Fibroblast of upper back skin (primary cell): ENCODE data around the gene SH3BP4.
"Not testable (repeated sequence)": the region's sequence is repeated elsewhere in the genome, so short reads cannot be mapped to it uniquely, and the experiment has no call there.

ENCODE experiments used
- DNase-seq: peaks from one replicate; pipeline ENCODE4 v3.0.0-alpha.2; 2013

Gene SH3BP4

DNA sequence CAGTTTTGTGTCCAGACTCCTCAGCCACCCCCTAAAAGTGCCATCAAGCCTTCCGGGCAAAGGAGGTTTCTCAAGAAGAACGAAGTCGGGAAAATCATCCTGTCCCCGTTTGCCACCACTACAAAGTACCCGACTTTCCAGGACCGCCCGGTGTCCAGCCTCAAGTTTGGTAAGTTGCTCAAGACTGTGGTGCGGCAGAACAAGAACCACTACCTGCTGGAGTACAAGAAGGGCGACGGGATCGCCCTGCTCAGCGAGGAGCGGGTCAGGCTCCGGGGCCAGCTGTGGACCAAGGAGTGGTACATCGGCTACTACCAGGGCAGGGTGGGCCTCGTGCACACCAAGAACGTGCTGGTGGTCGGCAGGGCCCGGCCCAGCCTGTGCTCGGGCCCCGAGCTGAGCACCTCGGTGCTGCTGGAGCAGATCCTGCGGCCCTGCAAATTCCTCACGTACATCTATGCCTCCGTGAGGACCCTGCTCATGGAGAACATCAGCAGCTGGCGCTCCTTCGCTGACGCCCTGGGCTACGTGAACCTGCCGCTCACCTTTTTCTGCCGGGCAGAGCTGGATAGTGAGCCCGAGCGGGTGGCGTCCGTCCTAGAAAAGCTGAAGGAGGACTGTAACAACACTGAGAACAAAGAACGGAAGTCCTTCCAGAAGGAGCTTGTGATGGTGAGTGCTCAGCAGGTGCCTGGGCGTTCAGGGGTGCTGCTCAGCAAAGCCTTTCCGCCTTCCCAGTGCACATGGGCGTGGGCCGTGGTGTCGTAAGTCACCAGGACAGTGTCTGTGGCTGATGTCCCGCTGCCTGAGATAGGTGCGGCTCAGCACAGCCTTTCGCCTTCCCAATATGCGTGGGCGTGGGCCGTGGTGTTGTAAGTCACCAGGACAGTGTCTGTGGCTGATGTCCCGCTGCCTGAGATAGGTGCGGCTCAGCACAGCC lies 91.0 kb downstream of the SH3BP4 start:
- no peak for DNase-seq

DNA sequence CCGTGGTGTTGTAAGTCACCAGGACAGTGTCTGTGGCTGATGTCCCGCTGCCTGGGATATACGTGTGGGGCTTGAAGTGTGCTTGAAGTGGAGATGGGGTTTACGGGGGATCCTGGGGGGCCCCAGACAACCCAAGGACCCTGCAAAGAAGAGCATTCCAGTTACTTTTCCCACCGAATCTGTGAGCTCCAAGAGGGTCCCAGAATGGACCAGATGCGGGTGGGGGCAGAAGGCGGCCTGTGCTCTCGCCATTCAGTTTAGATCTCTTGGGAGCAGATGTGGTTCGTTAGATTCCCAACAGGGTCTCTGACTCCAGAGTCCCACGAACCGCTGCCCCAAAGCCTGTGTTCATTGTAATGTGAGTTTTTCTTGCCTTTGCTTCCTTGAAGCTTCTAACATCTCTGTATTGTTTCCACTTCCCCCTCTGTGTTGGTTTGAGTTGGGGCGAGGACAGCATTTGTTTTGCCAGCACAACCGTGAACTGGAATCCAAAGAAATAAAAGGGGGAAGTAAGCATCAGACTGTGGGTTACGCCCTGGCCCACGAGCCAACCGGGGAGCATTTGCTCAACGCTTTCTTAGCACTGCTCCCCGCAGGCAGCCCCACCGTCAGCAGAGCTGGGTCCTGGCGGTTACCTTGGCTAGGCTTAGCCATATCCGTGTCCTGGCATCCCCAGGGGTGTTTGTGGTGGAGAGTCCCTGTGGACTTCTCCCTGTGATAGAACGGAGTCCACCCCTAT lies 92.1 kb downstream of the SH3BP4 start:
- DNase-seq: no peak

DNA sequence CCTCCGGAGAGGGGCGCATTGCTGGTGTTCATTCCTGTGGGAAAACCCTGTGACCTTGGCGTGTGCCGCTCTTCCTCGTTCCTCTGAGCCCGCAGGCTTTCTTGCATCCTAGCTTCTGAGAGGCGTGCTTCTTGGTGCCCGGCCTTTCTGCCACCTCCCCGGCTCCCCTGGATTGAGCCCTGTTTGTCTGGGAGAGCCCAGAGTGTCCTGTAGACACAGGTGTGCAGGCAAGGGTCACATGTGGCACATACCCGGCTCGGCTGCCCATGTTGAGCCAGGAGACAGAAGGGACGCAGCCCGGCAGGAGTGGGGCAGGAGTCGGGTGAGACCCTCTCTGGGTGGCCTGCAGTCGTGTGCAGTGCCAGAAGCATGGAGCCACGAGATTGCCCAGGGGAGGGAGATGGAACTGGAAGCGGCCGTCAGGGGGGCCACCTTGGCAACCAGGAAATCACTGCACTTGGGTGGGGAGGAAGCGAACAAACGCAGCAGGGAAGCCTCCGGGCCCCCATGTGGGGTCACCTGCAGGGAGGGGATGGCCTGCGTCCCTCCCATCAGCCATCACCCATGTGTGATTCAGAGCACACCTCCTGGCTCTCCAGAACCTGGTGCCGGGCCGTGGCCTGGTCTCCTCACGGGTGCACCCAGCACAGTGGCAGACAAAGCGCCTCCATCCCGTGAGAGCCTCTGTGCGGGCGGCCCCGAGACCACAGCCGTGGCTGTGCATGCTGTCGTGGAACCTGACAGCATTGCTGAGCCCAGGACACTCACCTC lies 92.9 kb downstream of the SH3BP4 start:
- DNase-seq: no peak

DNA sequence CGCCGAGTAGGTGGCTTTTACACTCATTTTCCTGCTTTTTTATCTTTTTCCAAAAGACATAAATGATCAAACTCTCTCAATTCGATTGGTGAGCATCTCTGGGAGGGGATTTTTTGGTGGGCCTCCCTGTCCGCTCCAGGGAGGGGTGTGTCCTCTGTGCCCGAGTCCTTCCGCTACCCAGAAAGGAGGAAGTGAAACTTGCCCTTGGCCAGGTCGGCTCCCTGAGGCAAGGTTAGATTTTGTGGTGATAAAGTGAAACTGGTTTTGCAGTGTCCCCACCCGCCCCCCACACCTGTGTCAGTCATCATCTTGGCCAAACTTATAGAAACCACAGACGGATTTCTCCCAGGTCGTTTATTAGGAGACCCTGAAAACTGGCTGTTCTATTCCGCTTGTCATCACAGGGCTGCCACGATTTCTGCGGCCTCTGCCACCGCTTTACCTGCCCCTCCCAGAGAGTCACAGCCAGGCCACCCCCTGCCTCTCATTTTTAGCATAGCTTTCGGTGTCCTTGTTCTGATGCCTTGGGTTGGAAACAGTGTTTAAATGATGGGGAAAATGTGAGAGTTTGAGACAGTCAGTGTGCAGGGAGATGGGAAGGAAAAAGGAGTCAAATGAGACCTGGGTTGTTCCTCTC lies 93.6 kb downstream of the SH3BP4 start:
- DNase-seq: no peak

DNA sequence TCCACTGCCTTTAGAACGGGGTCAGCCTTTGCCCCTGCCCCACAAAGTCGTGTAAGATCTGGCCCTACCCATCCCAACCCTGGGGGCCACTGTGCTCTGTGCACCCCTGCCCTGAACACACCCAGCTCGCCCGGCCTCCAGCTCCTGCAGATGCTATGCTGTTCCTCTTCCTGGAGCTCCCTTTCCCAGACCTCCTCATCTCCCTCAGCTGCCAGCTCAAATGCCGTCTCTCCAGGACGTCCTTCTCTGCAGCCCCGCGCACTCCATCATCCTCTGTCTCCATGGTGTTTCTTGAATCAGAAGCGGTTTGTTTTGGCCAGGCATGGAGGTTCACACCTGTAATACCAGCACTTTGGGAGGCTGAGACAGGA lies 94.1 kb downstream of the SH3BP4 start:
- DNase-seq: no peak

DNA sequence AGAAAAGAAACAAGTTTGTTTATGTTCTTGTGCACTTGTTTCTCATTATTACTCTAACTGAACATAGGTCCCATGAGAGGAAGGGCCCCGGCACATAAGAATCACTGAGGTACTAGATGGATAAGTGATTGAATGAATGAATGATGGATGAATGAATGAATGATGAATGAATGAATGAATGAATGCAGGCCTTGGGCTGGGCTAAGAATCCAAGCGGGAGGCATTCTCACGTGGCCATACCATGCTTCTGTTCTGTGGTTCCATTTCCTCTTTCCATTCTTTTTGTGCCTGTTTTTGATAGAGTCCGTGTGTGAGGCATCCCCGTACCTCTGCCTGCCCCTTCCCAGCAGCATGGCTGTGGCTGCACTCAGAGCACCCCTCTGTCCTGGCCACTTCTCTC lies 94.8 kb downstream of the SH3BP4 start:
- no peak for DNase-seq

DNA sequence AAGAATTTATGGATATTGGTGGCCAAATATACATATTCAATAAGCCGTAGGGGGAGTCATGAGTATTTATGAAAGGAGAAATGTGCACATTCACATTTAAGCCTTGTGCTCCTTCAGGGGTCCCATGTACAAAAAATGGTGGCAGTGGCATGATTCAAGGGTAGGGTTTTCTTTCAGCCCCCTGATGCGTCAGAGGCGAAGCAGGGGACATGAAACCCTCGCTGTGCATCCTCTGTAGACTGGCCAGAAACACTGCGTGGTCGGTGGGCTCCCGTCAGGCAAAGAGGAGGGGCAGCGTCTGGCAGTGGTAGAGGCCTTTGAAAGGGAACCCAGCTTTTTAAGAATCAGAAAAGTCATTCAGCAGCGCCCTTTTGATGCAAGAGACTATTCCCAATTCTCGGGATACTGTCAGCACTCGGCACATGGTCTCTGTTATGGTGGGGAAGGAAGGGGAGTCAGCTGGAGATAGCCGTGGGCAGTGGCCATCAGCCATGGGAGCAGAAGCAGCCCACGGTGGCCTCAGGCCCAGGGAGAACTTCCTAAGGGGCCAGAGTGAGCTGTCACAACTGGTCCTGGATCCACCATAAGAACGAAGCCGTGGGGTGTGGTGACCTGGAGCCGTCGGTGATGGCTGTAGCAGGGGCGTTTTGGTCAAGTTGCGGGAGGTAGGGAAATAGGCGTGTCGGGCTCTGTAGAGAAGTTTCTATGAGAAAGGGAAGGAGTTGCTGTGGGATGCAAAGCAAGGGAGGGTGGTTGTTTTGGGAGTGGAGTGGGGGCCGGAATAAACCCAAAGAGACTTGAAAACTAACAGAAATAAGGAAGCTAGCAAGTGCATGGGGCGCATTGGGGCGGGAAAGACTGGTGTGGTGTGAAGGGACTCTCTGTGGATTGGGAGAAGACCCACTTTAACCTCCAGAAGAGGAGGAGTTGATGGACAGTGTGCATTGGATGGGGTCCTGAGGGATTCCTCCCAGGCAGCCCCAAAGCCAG lies 95.6 kb downstream of the SH3BP4 start:
- no peak for DNase-seq

DNA sequence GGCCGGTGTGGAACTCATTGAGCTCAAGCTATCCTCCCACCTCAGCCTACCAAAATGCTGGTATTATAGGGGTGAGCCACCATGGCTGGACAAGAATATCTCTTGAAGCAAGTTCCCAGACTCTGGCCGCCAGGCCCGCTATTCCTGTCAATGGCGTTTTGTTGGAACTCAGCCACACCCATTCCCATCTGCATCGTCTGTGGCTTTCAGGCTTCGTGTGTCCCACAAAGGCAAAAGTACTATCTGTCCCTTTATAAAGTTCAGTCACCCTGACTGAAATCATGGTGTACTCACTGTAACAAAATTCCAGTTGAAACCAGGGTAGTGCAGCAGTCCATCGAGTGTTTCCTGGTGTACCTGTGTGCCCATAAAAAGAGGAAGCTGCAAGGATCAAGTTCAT lies 96.7 kb downstream of the SH3BP4 start:
- no peak for DNase-seq

DNA sequence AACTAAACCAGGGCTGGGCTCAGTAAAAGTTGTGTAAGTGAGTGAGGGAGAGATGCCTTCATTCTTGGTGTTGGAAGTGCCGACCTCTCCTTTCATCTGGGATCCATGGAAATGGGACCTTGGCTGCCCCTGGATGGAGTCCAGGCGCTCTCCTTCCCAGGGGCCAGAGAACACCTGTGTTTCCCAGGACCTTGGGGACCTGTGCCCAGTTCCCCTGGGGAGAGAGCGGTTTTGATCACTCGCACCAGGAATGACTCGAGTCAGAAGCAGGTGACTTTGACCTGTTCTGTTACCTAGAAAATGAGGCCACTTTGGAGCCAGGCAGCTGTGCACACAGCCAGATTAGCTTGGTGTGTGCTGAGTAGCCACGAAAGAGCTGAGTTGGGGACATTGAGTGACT lies 97.3 kb downstream of the SH3BP4 start:
- no peak for DNase-seq

DNA sequence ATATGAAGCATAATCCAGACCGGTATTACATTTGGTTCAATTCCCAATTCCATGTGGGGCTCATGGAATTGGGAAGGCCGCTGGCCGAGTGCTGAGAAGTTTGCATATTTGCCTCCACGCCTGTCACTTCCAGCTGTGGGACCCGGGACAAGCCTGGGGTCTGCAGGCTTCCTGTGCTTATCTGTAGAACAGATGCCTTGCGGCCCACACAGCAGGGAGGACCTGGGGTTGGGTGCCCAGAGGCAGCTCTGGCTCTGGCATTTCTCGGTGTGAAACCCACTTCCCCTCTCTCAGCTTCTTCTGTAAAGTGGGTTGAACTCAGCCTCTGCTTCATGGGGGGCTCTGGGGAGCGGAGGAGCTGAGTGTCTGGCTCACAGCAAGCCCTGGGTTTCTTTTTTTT lies 97.9 kb downstream of the SH3BP4 start:
- no peak for DNase-seq

DNA sequence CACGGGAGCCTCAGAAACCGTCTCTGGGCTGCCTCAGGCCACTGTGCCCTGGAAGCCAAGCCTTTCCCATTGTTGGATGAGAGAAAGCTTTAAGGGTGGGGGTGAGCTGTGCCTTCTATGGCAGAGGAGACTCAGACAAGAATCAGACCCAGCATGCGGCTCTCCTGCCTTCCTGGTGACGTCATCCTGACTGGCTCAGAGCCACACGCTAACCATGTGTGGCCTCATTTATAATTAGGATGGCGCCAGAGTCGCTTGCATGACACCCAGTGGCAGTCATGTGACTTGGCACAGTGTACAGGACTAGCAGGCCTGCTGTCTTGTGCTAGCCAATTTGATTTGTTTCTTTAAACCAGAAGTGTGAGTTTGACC lies 99.1 kb downstream of the SH3BP4 start:
- DNase-seq: peak; percentile 94

DNA sequence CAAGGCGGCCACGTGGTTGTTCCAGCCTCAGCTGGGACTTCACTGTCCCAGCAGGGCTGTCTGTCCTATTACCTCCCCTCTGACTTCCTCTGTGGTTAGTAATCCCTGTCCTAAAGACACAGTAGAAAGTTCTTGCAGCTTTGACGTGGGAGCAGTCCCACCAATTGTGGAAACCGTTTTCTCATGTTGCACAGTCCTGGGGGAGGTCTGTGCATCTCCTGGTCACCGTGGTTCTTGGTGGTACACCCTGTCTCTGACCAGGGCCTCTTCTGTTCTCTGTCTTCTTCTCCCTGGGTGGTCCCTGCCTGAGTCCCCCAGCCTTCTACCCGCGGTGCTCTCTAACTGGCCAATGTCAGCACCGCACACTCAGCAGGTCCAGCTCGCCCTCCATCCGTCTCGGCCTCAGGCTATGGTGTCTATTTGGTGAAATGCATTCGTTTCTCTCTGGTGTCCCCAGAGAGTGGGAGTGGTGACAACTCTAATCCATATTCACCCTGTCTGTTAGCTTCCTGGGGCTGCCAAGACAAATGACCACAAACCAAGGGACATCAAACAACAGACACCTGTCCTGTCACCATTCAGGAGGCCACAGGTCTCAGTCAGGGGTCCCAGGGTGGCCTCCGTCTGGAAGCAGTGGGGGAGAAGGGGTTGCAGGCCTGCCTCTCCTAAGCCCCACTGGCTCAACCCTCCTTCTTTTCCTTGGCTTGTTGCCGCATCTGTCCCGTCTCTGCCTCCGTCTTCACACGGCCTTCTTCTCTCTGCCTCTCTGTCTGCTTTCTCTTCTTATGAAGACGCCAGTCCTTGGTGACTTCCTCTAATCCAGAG lies 99.8 kb downstream of the SH3BP4 start:
- DNase-seq: peak; percentile 44

DNA sequence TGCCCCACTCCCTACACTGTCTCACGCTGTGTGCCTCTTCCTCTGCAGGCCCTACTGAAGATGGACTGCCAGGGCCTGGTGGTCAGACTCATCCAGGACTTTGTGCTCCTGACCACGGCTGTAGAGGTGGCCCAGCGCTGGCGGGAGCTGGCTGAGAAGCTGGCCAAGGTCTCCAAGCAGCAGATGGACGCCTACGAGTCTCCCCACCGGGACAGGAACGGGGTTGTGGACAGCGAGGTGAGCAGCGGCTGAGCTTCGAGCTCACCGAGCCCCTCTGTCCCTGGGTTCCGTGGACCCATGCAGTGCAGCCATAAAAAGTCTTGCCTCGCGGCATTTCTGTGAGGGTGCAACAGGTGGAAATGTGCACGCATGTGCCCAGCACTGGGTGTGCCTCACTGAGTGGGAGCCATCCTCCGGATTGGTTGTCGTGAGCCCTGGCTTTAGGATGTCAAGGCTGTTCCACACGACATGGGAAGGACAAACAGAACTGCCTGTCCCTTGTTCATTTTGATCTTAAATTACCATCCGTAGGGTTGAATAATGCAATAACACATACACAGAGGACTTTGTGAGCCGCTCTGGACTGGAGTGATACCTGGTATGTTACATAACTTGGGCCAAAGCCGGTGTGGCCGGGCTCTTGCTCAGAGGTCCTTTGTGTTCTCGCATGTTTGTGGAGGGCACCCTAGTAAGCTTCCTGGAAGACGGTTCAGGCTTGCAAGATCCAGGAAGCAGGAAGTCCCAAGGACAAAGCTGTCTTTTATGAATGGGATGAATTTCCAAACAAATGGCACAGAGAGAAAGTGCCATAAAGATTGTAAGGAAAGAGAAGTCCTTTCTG lies 100.9 kb downstream of the SH3BP4 start:
- DNase-seq: no peak

DNA sequence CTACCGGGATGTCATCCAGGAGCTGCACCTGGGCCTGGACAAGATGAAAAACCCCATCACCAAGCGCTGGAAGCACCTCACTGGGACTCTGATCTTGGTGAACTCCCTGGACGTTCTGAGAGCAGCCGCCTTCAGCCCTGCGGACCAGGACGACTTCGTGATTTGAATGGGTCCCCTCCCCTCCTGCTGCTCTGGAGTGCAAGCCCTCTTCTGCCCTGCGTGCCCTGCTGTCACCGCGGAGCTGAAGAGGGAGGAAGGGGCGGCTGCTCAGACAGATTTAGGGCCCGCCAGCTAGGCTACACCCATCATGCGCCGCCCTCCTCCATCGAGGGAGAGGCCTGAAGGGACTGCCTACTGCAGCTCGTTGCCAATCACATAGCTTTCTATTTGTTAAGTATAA lies 101.8 kb downstream of the SH3BP4 start:
- no peak for DNase-seq

DNA sequence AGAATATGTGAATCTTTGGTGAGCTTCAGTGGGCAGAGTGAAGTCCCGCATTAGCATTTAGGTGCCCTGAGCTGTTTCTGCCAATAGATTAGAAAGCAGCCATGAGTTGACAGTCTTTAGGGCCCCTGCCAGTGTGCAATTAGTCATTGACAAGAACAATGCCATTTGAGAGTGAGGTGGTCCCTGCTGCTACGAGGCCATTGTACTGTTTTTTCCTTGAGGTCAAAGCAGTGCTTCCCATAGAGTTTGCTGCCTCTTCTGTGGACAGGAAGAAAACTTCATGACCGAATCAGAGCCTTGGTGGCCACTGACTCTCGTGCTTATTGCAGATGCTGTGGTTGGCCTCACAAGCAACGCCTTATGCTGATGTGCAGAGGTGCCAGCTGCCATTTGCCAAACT lies 102.7 kb downstream of the SH3BP4 start:
- DNase-seq: no peak

DNA sequence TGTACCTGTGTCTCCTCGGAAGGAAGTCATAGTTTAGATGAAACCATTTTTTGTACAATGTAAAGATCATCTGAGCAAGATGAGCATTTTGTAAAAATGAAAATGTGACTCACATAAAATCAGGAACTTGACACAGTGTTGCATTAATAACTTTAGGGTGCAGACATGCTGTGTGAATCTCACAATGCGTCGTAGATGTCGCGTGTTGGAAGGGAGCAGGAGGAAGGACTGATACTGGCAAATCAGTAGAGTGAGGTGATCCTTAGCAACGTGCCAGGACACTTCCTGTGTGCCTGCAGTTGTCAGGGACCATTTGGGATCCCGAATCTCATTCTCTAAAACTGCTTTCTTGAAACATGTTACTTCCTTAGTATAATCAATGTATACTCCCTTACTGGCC lies 103.1 kb downstream of the SH3BP4 start:
- no peak for DNase-seq

DNA sequence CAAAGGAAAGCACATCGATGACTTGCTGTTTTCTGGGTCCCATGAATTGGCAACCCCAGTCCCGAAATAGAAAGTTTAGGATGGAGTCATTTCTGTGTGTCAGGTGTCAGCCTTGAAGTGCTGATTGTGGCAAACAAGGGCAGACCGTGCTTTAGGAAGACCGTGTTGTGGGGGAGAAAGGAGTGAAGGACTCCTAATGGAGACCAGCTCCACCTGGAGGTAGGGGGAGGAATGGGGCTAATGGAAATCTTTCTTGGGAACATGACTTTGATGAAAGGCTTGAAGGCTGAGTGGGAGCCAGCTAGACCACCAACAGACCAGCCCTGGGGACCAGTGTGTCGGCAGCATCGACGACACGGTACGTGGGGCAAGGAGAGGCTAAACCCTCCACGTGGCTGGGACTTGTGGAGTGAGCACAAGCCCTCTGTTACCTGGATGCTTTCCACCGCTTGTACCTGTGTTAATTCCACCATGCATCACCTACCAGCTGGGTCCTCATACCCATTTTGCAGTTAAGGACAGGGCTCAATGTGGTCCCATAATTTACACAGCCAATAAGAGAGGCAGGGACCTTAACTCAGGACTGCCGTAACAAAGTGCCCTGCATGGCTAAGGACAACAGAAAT lies 104.2 kb downstream of the SH3BP4 start:
- peak; percentile 35 for DNase-seq

DNA sequence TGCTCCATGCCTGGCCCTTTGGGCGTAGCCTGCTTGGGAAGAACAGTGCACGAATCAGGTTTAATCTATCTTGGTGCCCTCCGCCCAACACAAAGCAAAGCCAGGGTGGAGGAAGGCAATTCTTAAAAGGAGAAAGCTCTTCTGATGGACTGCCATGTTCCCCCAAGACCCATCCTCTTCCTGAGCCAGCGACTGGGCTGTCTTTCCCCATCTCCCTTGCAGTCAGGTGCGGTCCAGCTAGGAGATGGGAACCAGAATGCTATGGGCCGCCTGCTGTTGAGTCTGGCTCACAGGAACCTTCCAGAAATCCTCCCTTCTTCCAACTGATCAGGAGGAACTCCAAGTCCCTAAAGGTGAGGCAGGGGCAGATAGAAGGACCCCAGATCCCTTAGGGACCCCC lies 105.0 kb downstream of the SH3BP4 start:
- no peak for DNase-seq

DNA sequence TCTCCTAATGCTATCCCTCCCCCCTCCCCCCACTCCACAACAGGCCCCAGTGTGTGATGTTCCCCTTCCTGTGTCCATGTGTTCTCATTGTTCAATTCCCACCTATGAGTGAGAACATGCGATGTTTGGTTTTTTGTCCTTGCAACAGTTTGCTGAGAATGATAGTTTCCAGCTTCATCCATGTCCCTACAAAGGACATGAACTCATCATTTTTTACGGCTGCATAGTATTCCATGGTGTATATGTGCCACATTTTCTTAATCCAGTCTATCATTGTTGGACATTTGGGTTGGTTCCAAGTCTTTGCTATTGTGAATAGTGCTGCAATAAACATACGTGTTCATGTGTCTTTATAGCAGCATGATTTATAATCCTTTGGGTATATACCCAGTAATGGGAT lies 105.8 kb downstream of the SH3BP4 start:
- not testable (repeated sequence) for DNase-seq
